DOHH2 (cell line): ENCODE measurements around the gene ZNF335.
A peak's percentile ranks its signal among the peaks of the same experiment; 100 is the strongest.

Experiments
- H3F3A ChIP-seq: fragments of 200-600 bp; sonication (generic), shearing (Covaris generic); 2 replicates; pipeline ENCODE4 v1.6.0; 2016; ENCODE audit warnings: antibody characterized with exemption, mild to moderate bottlenecking; ENCODE audit not compliant: control insufficient read depth, insufficient read depth
- H3K27ac ChIP-seq: fragments of 200-600 bp; sonication (generic); 2 replicates; pipeline ENCODE4 v1.5.1; 2014; ENCODE audit warnings: low read depth, mild to moderate bottlenecking, low read length, moderate library complexity
- H3K27me3 ChIP-seq: fragments of 200-600 bp; sonication (generic); 2 replicates; pipeline ENCODE4 v1.6.1; 2014; ENCODE audit warnings: mild to moderate bottlenecking, low read length, mixed read lengths; ENCODE audit not compliant: control insufficient read depth
- H3K36me3 ChIP-seq: fragments of 200-600 bp; sonication (generic); 2 replicates; pipeline ENCODE4 v1.6.1; 2014; ENCODE audit warnings: mild to moderate bottlenecking, low read length, moderate library complexity, mixed read lengths; ENCODE audit not compliant: control insufficient read depth
- H3K4me1 ChIP-seq: fragments of 200-600 bp; sonication (generic); 2 replicates; pipeline ENCODE4 v1.6.1; 2014; ENCODE audit warnings: mild to moderate bottlenecking, low read length, mixed read lengths; ENCODE audit not compliant: control insufficient read depth
- H3K4me2 ChIP-seq: fragments of 200-600 bp; sonication (generic); 2 replicates; pipeline ENCODE4 v1.6.0; 2014; ENCODE audit warnings: mild to moderate bottlenecking, low read length, moderate library complexity
- H3K4me3 ChIP-seq: fragments of 200-600 bp; sonication (generic); 2 replicates; pipeline ENCODE4 v1.5.1; 2014; ENCODE audit warnings: mild to moderate bottlenecking, low read length, mixed read lengths
- H3K79me2 ChIP-seq: fragments of 200-600 bp; sonication (generic); 2 replicates; pipeline ENCODE4 v1.6.1; 2014; ENCODE audit warnings: mild to moderate bottlenecking, low read length, mixed read lengths; ENCODE audit not compliant: control insufficient read depth
- H3K9me2 ChIP-seq: fragments of 200-600 bp; sonication (generic); replicated peaks from 2 replicates; pipeline ENCODE4 v1.6.1; 2014; ENCODE audit warnings: mild to moderate bottlenecking, low read length, mixed read lengths; ENCODE audit not compliant: control insufficient read depth
- H3K9me3 ChIP-seq: fragments of 200-600 bp; sonication (generic); 2 replicates; pipeline ENCODE4 v1.6.1; 2014; ENCODE audit warnings: antibody characterized with exemption, low read length, mixed read lengths; ENCODE audit not compliant: control insufficient read depth, insufficient read depth
- H4K20me1 ChIP-seq: fragments of 200-600 bp; sonication (generic); 2 replicates; pipeline ENCODE4 v1.6.0; 2014; ENCODE audit warnings: low read depth, mild to moderate bottlenecking, antibody characterized with exemption, low read length, moderate library complexity; ENCODE audit not compliant: control insufficient read depth, insufficient read depth
- EZH2phosphoT487 ChIP-seq: fragments of 200-600 bp; sonication (generic); IDR thresholded peaks from 2 replicates; pipeline ENCODE4 v1.6.1; 2017; ENCODE audit warnings: borderline replicate concordance, mild to moderate bottlenecking, antibody characterized with exemption, low read length, moderate library complexity, mixed read lengths
- TF ChIP-seq, protein P1 (sequence below): fragments of 200-600 bp; sonication (generic); IDR thresholded peaks from one replicate; pipeline ENCODE4 v1.5.1; 2014; ENCODE audit warnings: antibody characterized with exemption, mild to moderate bottlenecking, low read depth, low read length; ENCODE audit not compliant: poor library complexity, severe bottlenecking

Gene ZNF335, protein sequence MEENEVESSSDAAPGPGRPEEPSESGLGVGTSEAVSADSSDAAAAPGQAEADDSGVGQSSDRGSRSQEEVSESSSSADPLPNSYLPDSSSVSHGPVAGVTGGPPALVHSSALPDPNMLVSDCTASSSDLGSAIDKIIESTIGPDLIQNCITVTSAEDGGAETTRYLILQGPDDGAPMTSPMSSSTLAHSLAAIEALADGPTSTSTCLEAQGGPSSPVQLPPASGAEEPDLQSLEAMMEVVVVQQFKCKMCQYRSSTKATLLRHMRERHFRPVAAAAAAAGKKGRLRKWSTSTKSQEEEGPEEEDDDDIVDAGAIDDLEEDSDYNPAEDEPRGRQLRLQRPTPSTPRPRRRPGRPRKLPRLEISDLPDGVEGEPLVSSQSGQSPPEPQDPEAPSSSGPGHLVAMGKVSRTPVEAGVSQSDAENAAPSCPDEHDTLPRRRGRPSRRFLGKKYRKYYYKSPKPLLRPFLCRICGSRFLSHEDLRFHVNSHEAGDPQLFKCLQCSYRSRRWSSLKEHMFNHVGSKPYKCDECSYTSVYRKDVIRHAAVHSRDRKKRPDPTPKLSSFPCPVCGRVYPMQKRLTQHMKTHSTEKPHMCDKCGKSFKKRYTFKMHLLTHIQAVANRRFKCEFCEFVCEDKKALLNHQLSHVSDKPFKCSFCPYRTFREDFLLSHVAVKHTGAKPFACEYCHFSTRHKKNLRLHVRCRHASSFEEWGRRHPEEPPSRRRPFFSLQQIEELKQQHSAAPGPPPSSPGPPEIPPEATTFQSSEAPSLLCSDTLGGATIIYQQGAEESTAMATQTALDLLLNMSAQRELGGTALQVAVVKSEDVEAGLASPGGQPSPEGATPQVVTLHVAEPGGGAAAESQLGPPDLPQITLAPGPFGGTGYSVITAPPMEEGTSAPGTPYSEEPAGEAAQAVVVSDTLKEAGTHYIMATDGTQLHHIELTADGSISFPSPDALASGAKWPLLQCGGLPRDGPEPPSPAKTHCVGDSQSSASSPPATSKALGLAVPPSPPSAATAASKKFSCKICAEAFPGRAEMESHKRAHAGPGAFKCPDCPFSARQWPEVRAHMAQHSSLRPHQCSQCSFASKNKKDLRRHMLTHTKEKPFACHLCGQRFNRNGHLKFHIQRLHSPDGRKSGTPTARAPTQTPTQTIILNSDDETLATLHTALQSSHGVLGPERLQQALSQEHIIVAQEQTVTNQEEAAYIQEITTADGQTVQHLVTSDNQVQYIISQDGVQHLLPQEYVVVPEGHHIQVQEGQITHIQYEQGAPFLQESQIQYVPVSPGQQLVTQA (N-terminal part only)

DNA sequence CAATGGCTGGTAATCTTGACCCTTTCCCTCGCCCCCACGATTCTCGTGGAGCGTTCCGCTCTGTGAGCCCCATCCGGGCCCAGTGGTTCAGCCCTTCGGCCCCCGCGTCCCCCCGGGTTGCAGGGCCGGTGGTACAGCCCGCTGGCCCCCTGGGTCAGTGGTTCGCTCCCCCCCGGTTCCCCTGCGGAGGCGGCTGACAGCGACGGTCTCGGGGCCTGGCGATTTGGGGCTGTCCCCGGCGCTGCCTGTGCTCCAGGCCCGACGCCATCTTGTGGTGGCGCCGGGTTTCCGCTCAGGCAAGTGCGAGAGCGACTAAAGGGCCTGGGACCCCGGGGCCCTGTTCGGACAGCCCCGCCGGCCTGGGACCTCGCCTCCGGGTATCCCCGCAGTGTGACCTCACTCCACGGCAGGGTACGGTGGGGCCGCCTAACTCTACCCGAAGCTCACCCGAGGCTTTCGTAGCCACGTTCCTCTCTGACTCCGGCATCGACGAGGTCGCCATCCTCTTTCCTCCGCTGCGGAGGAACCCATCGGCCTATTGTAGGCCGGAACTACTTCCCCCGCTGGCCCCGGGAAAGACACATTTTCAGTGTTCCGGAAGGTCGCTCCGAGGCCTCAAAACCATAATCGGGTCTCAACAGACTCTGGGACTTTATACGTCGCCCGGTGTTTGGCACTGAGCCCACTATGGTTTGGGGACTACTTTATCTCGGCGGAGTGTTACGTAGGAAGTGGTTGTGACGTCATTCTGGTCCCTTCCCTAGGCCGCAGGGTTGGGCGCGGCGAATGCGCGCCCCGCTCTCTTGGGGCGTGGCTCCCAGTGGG lies at the start of gene ZNF335:
ZNF335 (minus strand) TSS at position 529 of the 825 bp plus-strand sequence. CDS start 793 bp downstream, outside the sequence.
- no peaks in the 10 kb centered on the region for H4K20me1 ChIP-seq
- peak within 1 kb of the TSS; percentile 66 for H3K4me2 ChIP-seq
- H3K9me3 ChIP-seq = no peaks in the 10 kb centered on the region
- H3K9me2 ChIP-seq = no peaks in the 10 kb centered on the region
- peaks cover 10% of the 10 kb centered on the region for H3F3A ChIP-seq
- peaks cover 23% of the 10 kb centered on the region for H3K4me1 ChIP-seq
- peaks cover 39% of the 10 kb centered on the region for H3K36me3 ChIP-seq
- H3K4me3 ChIP-seq = peak within 1 kb of the TSS; percentile 93
- peaks cover 26% of the 10 kb centered on the region for H3K79me2 ChIP-seq
- H3K27ac ChIP-seq = peak within 1 kb of the TSS; percentile 96
- no peaks in the 10 kb centered on the region for H3K27me3 ChIP-seq
- no peak for TF ChIP-seq EZH2phosphoT487
- TF ChIP-seq, protein P1, sequence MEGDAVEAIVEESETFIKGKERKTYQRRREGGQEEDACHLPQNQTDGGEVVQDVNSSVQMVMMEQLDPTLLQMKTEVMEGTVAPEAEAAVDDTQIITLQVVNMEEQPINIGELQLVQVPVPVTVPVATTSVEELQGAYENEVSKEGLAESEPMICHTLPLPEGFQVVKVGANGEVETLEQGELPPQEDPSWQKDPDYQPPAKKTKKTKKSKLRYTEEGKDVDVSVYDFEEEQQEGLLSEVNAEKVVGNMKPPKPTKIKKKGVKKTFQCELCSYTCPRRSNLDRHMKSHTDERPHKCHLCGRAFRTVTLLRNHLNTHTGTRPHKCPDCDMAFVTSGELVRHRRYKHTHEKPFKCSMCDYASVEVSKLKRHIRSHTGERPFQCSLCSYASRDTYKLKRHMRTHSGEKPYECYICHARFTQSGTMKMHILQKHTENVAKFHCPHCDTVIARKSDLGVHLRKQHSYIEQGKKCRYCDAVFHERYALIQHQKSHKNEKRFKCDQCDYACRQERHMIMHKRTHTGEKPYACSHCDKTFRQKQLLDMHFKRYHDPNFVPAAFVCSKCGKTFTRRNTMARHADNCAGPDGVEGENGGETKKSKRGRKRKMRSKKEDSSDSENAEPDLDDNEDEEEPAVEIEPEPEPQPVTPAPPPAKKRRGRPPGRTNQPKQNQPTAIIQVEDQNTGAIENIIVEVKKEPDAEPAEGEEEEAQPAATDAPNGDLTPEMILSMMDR = peak; percentile 13

DNA sequence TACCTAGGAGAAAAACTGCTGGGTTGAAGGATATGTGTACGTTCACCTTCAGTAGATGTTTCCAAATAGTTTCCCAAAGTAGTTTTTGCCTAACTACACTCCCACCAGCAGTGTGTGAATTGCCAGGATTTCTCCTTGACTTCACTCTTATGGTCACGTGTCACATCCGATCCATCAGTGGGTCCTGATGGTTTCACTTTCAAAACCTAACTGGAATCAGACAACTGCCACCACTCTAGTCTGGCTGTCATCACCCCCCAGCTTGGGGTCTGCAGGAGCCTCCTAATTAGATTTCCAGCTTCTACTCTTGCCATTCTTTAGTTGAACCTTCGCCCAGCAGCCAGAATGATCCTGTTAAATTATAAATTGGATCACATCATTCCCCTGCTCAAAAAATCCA lies 48.6 kb upstream of the ZNF335 start:
- peaks cover 19% of the 10 kb centered on the region for H3K4me1 ChIP-seq
- no peak for TF ChIP-seq EZH2phosphoT487
- TF ChIP-seq, protein P1 = no peak
- H3K27ac ChIP-seq = no peak overlapping the region
- peaks cover 6% of the 10 kb centered on the region for H3K27me3 ChIP-seq
- 0 out of 2 replicates have a peak, but pooled peaks cover 5% of the 10 kb centered on the region for H4K20me1 ChIP-seq
- H3K4me3 ChIP-seq = no peak overlapping the region
- H3K9me3 ChIP-seq = no peaks in the 10 kb centered on the region
- H3K36me3 ChIP-seq = no peaks in the 10 kb centered on the region
- H3K9me2 ChIP-seq = no peaks in the 10 kb centered on the region
- H3K79me2 ChIP-seq = no peaks in the 10 kb centered on the region
- H3K4me2 ChIP-seq = no peak overlapping the region
- H3F3A ChIP-seq = no peaks in the 10 kb centered on the region

DNA sequence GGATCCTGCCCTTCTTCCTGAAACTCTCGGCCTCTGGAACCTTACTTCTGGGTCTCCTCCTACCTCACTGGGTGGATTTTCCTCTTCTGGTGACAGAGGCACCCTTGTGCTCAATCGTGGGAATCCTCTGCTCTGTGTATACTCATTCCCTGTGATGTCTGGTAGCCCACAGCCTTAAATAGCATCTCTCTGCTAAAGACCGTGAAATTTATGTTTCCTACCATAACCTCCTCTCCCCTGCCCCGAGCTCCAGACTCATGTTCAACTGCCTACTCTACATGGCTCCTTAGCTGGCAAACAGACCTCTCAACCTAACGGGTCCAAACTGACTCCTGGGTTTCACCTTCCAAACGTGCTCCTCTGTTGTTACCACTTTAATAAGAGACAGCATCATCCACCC lies 46.6 kb upstream of the ZNF335 start:
- Histone ChIP-seq H3K4me1 (peaks cover 27% of the 10 kb centered on the region), H3K4me2 (no peak overlapping the region), H3K79me2 (no peaks in the 10 kb centered on the region), H3K9me3 (no peaks in the 10 kb centered on the region), H3K4me3 (no peak overlapping the region), H3K27me3 (peaks cover 6% of the 10 kb centered on the region), H3F3A (no peaks in the 10 kb centered on the region), H3K27ac (no peak overlapping the region), H4K20me1 (0 out of 2 replicates have a peak, but pooled peaks cover 5% of the 10 kb centered on the region), H3K36me3 (no peaks in the 10 kb centered on the region), H3K9me2 (no peaks in the 10 kb centered on the region)
- TF ChIP-seq, protein P1 = no peak
- no peak for TF ChIP-seq EZH2phosphoT487
